Erythroblast (primary cell): ENCODE measurements around the gene SLC35A3.

Experiments
- GATA1 ChIP-seq: IDR thresholded peaks from 2 replicates; pipeline ENCODE4 v1.6.1; 2011; ENCODE audit warnings: low read depth, mild to moderate bottlenecking, control low read depth, low read length, moderate library complexity
- POLR2A ChIP-seq: IDR thresholded peaks from 2 replicates; pipeline ENCODE4 v1.6.1; 2011; ENCODE audit warnings: mild to moderate bottlenecking, low read length

GRCh38 chr1:99979091-99979490, 9.3 kb downstream of the SLC35A3 start:
- TF ChIP-seq POLR2A = no peak
- TF ChIP-seq GATA1 = no peak
